Stomach (tissue), 4 donors: ENCODE measurements around the gene LMOD2.

ENCODE experiments used
- POLR2AphosphoS5 ChIP-seq, 3 donors: sonication (generic); formaldehyde crosslinking; IDR thresholded peaks; one replicate each; pipeline ENCODE4 v1.6.1; 2016; ENCODE audit warnings: antibody characterized with exemption in 3 of 3
- TF ChIP-seq, protein P1 (sequence below), 7 experiments: fragments of 450-650 bp in 4 of 7; fragments of 200-600 bp in 3 of 7; sonication (generic) in 3 of 7; IDR thresholded peaks; one replicate each; pipeline ENCODE4 v1.5.1; 2016 to 2019; ENCODE audit warnings: antibody characterized with exemption in 7 of 7, control low read depth in 2 of 7, mild to moderate bottlenecking in 1 of 7

DNA sequence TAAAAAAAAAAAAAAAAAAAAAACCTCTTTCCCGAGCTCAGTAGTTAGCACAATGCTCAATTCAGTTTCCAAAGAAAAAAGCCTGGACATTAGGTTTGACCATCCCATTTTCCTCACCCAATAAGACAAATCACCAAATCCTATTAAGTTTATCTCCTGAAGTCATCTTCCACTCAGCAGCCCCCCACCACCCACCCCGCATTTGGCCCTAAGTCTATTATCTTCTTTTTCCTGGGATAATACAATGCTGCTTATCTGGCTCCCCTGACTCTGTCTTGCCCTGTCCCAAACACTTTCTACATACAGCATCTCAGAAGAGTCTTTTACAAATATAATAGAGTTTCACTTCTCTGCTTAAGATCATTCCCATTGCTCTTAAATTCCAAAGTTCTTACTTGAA is 17.8 kb upstream of the LMOD2 start:
- TF ChIP-seq POLR2AphosphoS5 (IDR thresholded peaks at IDR 0.05): no peak
- TF ChIP-seq, protein P1, sequence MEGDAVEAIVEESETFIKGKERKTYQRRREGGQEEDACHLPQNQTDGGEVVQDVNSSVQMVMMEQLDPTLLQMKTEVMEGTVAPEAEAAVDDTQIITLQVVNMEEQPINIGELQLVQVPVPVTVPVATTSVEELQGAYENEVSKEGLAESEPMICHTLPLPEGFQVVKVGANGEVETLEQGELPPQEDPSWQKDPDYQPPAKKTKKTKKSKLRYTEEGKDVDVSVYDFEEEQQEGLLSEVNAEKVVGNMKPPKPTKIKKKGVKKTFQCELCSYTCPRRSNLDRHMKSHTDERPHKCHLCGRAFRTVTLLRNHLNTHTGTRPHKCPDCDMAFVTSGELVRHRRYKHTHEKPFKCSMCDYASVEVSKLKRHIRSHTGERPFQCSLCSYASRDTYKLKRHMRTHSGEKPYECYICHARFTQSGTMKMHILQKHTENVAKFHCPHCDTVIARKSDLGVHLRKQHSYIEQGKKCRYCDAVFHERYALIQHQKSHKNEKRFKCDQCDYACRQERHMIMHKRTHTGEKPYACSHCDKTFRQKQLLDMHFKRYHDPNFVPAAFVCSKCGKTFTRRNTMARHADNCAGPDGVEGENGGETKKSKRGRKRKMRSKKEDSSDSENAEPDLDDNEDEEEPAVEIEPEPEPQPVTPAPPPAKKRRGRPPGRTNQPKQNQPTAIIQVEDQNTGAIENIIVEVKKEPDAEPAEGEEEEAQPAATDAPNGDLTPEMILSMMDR (IDR thresholded peaks at IDR 0.05): no peak
